Measurements from ENCODE around the gene ZNRF1. TPM values are rescaled to one million over a fixed set of nuclear protein-coding genes. Genes with fewer than 3 reads are reported as not detected.

Gene ZNRF1
- total and polyA plus RNA-seq, 2 of the 13 experiments (the other 11 are each of a cell fraction or from before 2014, with no cell fraction given) = 43.9 to 58.7 TPM

GRCh38 chr16:75148311-75149195, 149.7 kb downstream of the ZNRF1 start, which contains the start of gene ZFP1 (continued):
- TF ChIP-seq HNF1B (CRISPR knock-in tag; IDR thresholded peaks at IDR 0.05) = peak; percentile 95
- TF ChIP-seq ZNF350 (CRISPR knock-in tag; IDR thresholded peaks at IDR 0.05; ENCODE audit: borderline replicate concordance, low read depth) = peak; percentile 97
- TF ChIP-seq ZKSCAN5 (CRISPR knock-in tag; IDR thresholded peaks at IDR 0.05) = no peak
- TF ChIP-seq E2F5 (CRISPR knock-in tag; conservative IDR thresholded peaks at IDR 0.05) = peak; percentile 37; the same call in 1 of the 2 replicates
- TF ChIP-seq KLF15 (CRISPR knock-in tag; IDR thresholded peaks at IDR 0.05; ENCODE audit: borderline replicate concordance) = peak; percentile 78
- TF ChIP-seq ZNF770 (CRISPR knock-in tag; IDR thresholded peaks at IDR 0.05) = no peak; the same call in 1 of the 2 replicates
- TF ChIP-seq REPIN1 (CRISPR knock-in tag; IDR thresholded peaks at IDR 0.05; ENCODE audit: borderline replicate concordance, low read depth) = peak; percentile 95; the same call in 1 of the 2 replicates
- TF ChIP-seq ZFP41 (CRISPR knock-in tag; IDR thresholded peaks at IDR 0.05; ENCODE audit: borderline replicate concordance) = no peak
- peak; percentile 68; the same call in 1 of the 2 replicates for TF ChIP-seq RNF2 (conservative IDR thresholded peaks at IDR 0.05; ENCODE audit: low read depth)
- TF ChIP-seq ZNF777 (CRISPR knock-in tag; IDR thresholded peaks at IDR 0.05) = peak; percentile 84
- TF ChIP-seq ARID5B (CRISPR knock-in tag; IDR thresholded peaks at IDR 0.05) = peak; percentile 84
- TF ChIP-seq ZNF121 (CRISPR knock-in tag; IDR thresholded peaks at IDR 0.05) = no peak
- TF ChIP-seq GLI4 (CRISPR knock-in tag; IDR thresholded peaks at IDR 0.05; ENCODE audit: borderline replicate concordance) = peak; percentile 97
- peak; percentile 67; the same call in 1 of the 2 replicates for TF ChIP-seq ZNF724P (CRISPR knock-in tag; IDR thresholded peaks at IDR 0.05; ENCODE audit: borderline replicate concordance)
- TF ChIP-seq SATB2 (CRISPR knock-in tag; IDR thresholded peaks at IDR 0.05) = no peak; the same call in none of the 2 replicates
- peak; percentile 77; the same call in 1 of the 2 replicates for TF ChIP-seq ZMAT3 (CRISPR knock-in tag; conservative IDR thresholded peaks at IDR 0.05)
- no peak for TF ChIP-seq ZNF597 (CRISPR knock-in tag; IDR thresholded peaks at IDR 0.05)
- TF ChIP-seq TAF1 (CRISPR knock-in tag; IDR thresholded peaks at IDR 0.05) = peak; percentile 90

Measured in HepG2 (cell line).